Endothelial cell of umbilical vein (primary cell): Measurements from ENCODE around the gene PTGR3. TPM values are rescaled to one million over a fixed set of nuclear protein-coding genes. Genes with fewer than 3 reads are reported as not detected.

Source experiments
- BruUV-seq: library from RNA; stranded (reverse); fragments of 400-500 nt; replicated peaks from 2 replicates; lab custom pipeline; 2021; lab: Mats Ljungman, UMichigan
- CTCF ChIA-PET: fragments of 300-600, 350-600 bp; sonication (Branson Sonifier 250); formaldehyde crosslinking; loops from one replicate; lab custom pipeline; 2021; ENCODE audit warnings: antibody characterized with exemption, inconsistent platforms; lab: Charles Lee
- POLR2A ChIA-PET: fragments of 300-600, 350-600 bp; sonication (Branson Sonifier 250); formaldehyde crosslinking; loops from one replicate; lab custom pipeline; 2021; ENCODE audit warnings: antibody characterized with exemption, inconsistent platforms; lab: Charles Lee
- DNase-seq: peaks from one replicate; pipeline ENCODE4 v3.0.0-alpha.2; 2011; ENCODE audit warnings: low read depth, low spot score
- FAIRE-seq: peaks from 2 replicates; lab custom pipeline; 2011; peaks lifted over from hg19 to GRCh38; lab: Jason Lieb, UNC
- H2AFZ ChIP-seq: 2 replicates; pipeline ENCODE4 v1.6.0; 2012; ENCODE audit warnings: low read depth, low read length, control low read depth, inconsistent platforms
- H3K27ac ChIP-seq: 2 replicates; pipeline ENCODE4 v1.5.1; 2011; ENCODE audit warnings: low read depth, mild to moderate bottlenecking, control low read depth, low read length, moderate library complexity; ENCODE audit not compliant: insufficient read depth
- H3K27me3 ChIP-seq, 2 experiments: 2 replicates each; pipeline versions ENCODE4 v1.6.0 to v1.6.1; 2011; ENCODE audit warnings: low read length in 2 of 2, mixed read lengths in 1 of 2; ENCODE audit not compliant: control insufficient read depth in 2 of 2, insufficient read depth in 2 of 2
- H3K36me3 ChIP-seq, 2 experiments: 2 replicates in 1 of 2; 3 replicates in 1 of 2; pipeline ENCODE4 v1.5.1; 2011; ENCODE audit warnings: low read length in 2 of 2, mild to moderate bottlenecking in 1 of 2, moderate library complexity in 1 of 2; ENCODE audit not compliant: control insufficient read depth in 2 of 2, insufficient read depth in 2 of 2; ENCODE audit errors: extremely low read depth in 1 of 2
- H3K4me1 ChIP-seq: 3 replicates; pipeline ENCODE4 v1.5.1; 2011; ENCODE audit warnings: mild to moderate bottlenecking, low read length; ENCODE audit not compliant: control insufficient read depth, insufficient read depth; ENCODE audit errors: extremely low read depth
- H3K4me2 ChIP-seq: 2 replicates; pipeline ENCODE4 v1.6.1; 2011; ENCODE audit warnings: low read length, control low read depth, mixed read lengths; ENCODE audit not compliant: insufficient read depth
- H3K4me3 ChIP-seq, 3 experiments: fragments of 200-600 bp in 1 of 3; sonication (generic), shearing (Covaris generic) in 1 of 3; replicated peaks in 1 of 3; 2 replicates each; pipeline ENCODE4 v1.5.1; 2011 to 2016; ENCODE audit warnings: control low read depth in 3 of 3, low read length in 3 of 3, mild to moderate bottlenecking in 2 of 3, inconsistent platforms in 1 of 3, low read depth in 1 of 3, moderate library complexity in 1 of 3; ENCODE audit not compliant: insufficient read depth in 1 of 3
- H3K79me2 ChIP-seq: 2 replicates; pipeline ENCODE4 v1.6.0; 2012; ENCODE audit warnings: low read length, inconsistent platforms; ENCODE audit not compliant: control insufficient read depth, insufficient read depth
- H3K9ac ChIP-seq: replicated peaks from 2 replicates; pipeline ENCODE3; 2011; ENCODE audit warnings: low read length, control low read depth; ENCODE audit not compliant: insufficient read depth; ENCODE audit errors: extremely low read depth
- H3K9me1 ChIP-seq: replicated peaks from 3 replicates; pipeline ENCODE4 v1.6.0; 2011; ENCODE audit warnings: mild to moderate bottlenecking, low read length; ENCODE audit not compliant: control insufficient read depth, insufficient read depth; ENCODE audit errors: extremely low read depth
- H3K9me3 ChIP-seq: replicated peaks from 2 replicates; pipeline ENCODE4 v1.5.1; 2012; ENCODE audit warnings: low read length, inconsistent platforms; ENCODE audit not compliant: control insufficient read depth, insufficient read depth
- H4K20me1 ChIP-seq: replicated peaks from 2 replicates; pipeline ENCODE3; 2011; ENCODE audit warnings: mild to moderate bottlenecking, low read length; ENCODE audit not compliant: control insufficient read depth, insufficient read depth; ENCODE audit errors: extremely low read depth
- CTCF ChIP-seq, 2 donors: IDR thresholded peaks; 1 replicate in 1 of 2; 2 replicates in 1 of 2; pipeline ENCODE4 v1.5.1; 2011; ENCODE audit warnings: low read length in 2 of 2, mild to moderate bottlenecking in 2 of 2, moderate library complexity in 2 of 2, control low read depth in 1 of 2, inconsistent platforms in 1 of 2, low read depth in 1 of 2; ENCODE audit not compliant: insufficient read depth in 1 of 2; ENCODE audit errors: extremely low read depth in 1 of 2
- EZH2 ChIP-seq: IDR thresholded peaks from 2 replicates; pipeline ENCODE4 v1.6.1; 2012; ENCODE audit warnings: borderline replicate concordance, low read depth, mild to moderate bottlenecking, moderate library complexity, low read length, inconsistent platforms; ENCODE audit not compliant: severe bottlenecking
- FOS ChIP-seq: IDR thresholded peaks from 2 replicates; pipeline ENCODE4 v1.6.1; 2011; ENCODE audit warnings: mild to moderate bottlenecking, low read length, moderate library complexity, borderline replicate concordance; ENCODE audit not compliant: insufficient read depth
- GATA2 ChIP-seq: IDR thresholded peaks from 2 replicates; pipeline ENCODE4 v1.7.0; 2011; ENCODE audit warnings: low read depth, mild to moderate bottlenecking, moderate library complexity, mixed read lengths, low read length; ENCODE audit not compliant: insufficient read length, insufficient read depth
- JUN ChIP-seq: IDR thresholded peaks from 2 replicates; pipeline ENCODE4 v1.6.1; 2011; ENCODE audit warnings: borderline replicate concordance, low read depth; ENCODE audit not compliant: insufficient read length, insufficient read depth
- MAX ChIP-seq: IDR thresholded peaks from 2 replicates; pipeline ENCODE4 v1.6.1; 2011; ENCODE audit not compliant: insufficient read depth, insufficient read length
- MYC ChIP-seq: IDR thresholded peaks from one replicate; pipeline ENCODE4 v1.6.1; 2011; ENCODE audit warnings: mild to moderate bottlenecking, low read depth, low read length
- POLR2A ChIP-seq: IDR thresholded peaks from 2 replicates; pipeline ENCODE4 v1.6.1; 2012; ENCODE audit warnings: low read depth, mild to moderate bottlenecking, control low read depth, low read length
- POLR2AphosphoS5 ChIP-seq: IDR thresholded peaks from 2 replicates; pipeline ENCODE4 v1.6.1; 2012; ENCODE audit warnings: low read depth, mild to moderate bottlenecking, control low read depth, low read length, moderate library complexity; ENCODE audit not compliant: insufficient read depth
- dilution Hi-C: fragments of 300-500 bp; cut with MboI; formaldehyde crosslinking; loops from one replicate; pipeline ENCODE4 v1.15.0; 2019; ENCODE audit warnings: low sequenced_read_pairs; ENCODE audit not compliant: extremely low pct_ligation_motif_present
- intact Hi-C: fragments of 100-400 bp; cut with micrococcal nuclease; formaldehyde crosslinking; loops from one replicate; pipeline ENCODE4 v1.10.0; 2022
- polyA plus RNA-seq, 4 experiments: library from polyadenylated mRNA; depleted of rRNA in 3 of 4; stranded (reverse) in 3 of 4; unstranded in 1 of 4; fragments of >200 nt; gene quantifications; 2 replicates each; pipeline versions ENCODE4 v1.2.1 to v1.2.3, GENCODE V29; 2011 to 2012; ENCODE audit warnings: missing spikeins in 1 of 4
- total RNA-seq: library from RNA; stranded (reverse); gene quantifications from 2 replicates; pipeline ENCODE4 v1.2.3, GENCODE V29; 2021

The PTGR3 gene
- total and polyA plus RNA-seq, 2 donors (not counting 3 experiments of a cell fraction or from before 2014, with no cell fraction given) = 13.9 to 21.9 TPM

GRCh38 chr18:75206452-75207309 is 2.3 kb downstream of the PTGR3 start:
- no peak for FAIRE-seq
- no peaks in the 10 kb centered on the region for H3K9me3 ChIP-seq
- H2AFZ ChIP-seq = no peak overlapping the region
- H3K9me1 ChIP-seq = no peaks in the 10 kb centered on the region
- no peak overlapping the region for H3K27ac ChIP-seq
- H4K20me1 ChIP-seq = no peaks in the 10 kb centered on the region
- ChIA-PET POLR2A (no interaction called here), CTCF (interaction anchor here (0.6 to 1.6 kb wide), 2 partner anchors 165 to 167 kb away, joined by 3 to 6 read pairs; no protein-coding TSS in a partner anchor)
- no TSS peak for BruUV-seq
- peaks cover 0 to 4% of the 10 kb centered on the region in 2 experiments for H3K36me3 ChIP-seq
- dilution Hi-C loops (no loop called here), intact Hi-C loops (loop anchor here (5.0 to 10.0 kb wide), 4 partner anchors 251 to 712 kb away; partner anchors contain the start of genes CNDP2 and ZNF407)
- no peak for DNase-seq
- peak overlapping the region; percentile 77 for H3K4me2 ChIP-seq
- peaks cover 63% of the 10 kb centered on the region for H3K79me2 ChIP-seq
- no peak overlapping the region for H3K4me3 ChIP-seq
- no peak overlapping the region for H3K9ac ChIP-seq
- TF ChIP-seq MAX = no peak
- no peak for TF ChIP-seq FOS
- peaks cover 31% of the 10 kb centered on the region for H3K4me1 ChIP-seq
- no peaks in the 10 kb centered on the region for H3K27me3 ChIP-seq

GRCh38 chr18:75205514-75206132 is 3.3 kb downstream of the PTGR3 start:
- H3K36me3 ChIP-seq = peaks cover 0 to 7% of the 10 kb centered on the region in 2 experiments
- no peak overlapping the region for H3K9ac ChIP-seq
- H2AFZ ChIP-seq = no peak overlapping the region
- H3K27ac ChIP-seq = no peak overlapping the region
- intact Hi-C loops = loop anchor here (5.0 to 10.0 kb wide), 4 partner anchors 252 to 711 kb away; partner anchors contain the start of genes CNDP2 and ZNF407
- peaks cover 67% of the 10 kb centered on the region for H3K79me2 ChIP-seq
- H4K20me1 ChIP-seq = no peaks in the 10 kb centered on the region
- dilution Hi-C loops = no loop called here
- no peaks in the 10 kb centered on the region for H3K9me1 ChIP-seq
- DNase-seq = no peak
- no peak overlapping the region for H3K4me3 ChIP-seq
- POLR2A ChIA-PET = no interaction called here
- peak overlapping the region; percentile 55 for H3K4me2 ChIP-seq
- BruUV-seq = no TSS peak
- peaks cover 37% of the 10 kb centered on the region for H3K4me1 ChIP-seq
- CTCF ChIA-PET = interaction anchor here (1.6 kb wide), 1 partner anchor 164 kb away, joined by 3 read pairs; no protein-coding TSS in a partner anchor
- TF ChIP-seq MAX = no peak
- TF ChIP-seq POLR2AphosphoS5 = no peak
- TF ChIP-seq CTCF (IDR thresholded peaks at IDR 0.05; ENCODE audit: extremely low read depth in 1 of 2, insufficient read depth in 1 of 2, low read depth in 1 of 2, low read length in 2 of 2) = no peak
- TF ChIP-seq POLR2A = no peak
- no peak for TF ChIP-seq FOS
- no peak for TF ChIP-seq MYC
- TF ChIP-seq JUN = no peak
- TF ChIP-seq GATA2 = no peak
- TF ChIP-seq EZH2 = no peak
- no peaks in the 10 kb centered on the region for H3K27me3 ChIP-seq
- no peak for FAIRE-seq
- no peaks in the 10 kb centered on the region for H3K9me3 ChIP-seq
